Activated T-cell treated with anti-CD3 and anti-CD28 coated beads, Interleukin-2, amount 50 U/mL, for 24 hours (primary cell): Measurements from ENCODE around the gene GJB5.
"Not testable (repeated sequence)": the region's sequence is repeated elsewhere in the genome, so short reads cannot be mapped to it uniquely, and the experiment has no call there.

Experiments
- DNase-seq: peaks from one replicate; pipeline ENCODE4 v3.0.0-alpha.2; 2020
- H3K27ac Mint-ChIP-seq: 2 replicates; pipeline ENCODE4 v1.8.0; 2020; ENCODE audit warnings: mild to moderate bottlenecking, mixed read lengths
- H3K27me3 Mint-ChIP-seq: 2 replicates; pipeline ENCODE4 v1.8.0; 2020; ENCODE audit warnings: mixed read lengths
- H3K36me3 Mint-ChIP-seq: 2 replicates; pipeline ENCODE4 v1.8.0; 2020; ENCODE audit warnings: low read depth, mixed read lengths
- H3K4me1 Mint-ChIP-seq: 2 replicates; pipeline ENCODE4 v1.8.0; 2020; ENCODE audit warnings: low read depth, mixed read lengths
- H3K4me3 Mint-ChIP-seq: 2 replicates; pipeline ENCODE4 v1.8.0; 2020; ENCODE audit warnings: mild to moderate bottlenecking, moderate library complexity, mixed read lengths
- H3K9me3 Mint-ChIP-seq: 2 replicates; pipeline ENCODE4 v1.8.0; 2020; ENCODE audit warnings: mixed read lengths

The GJB5 gene

GRCh38 chr1:34736692-34737091 lies 18.2 kb upstream of the GJB5 start:
- no peak for DNase-seq
- peaks cover 5% of the 10 kb centered on the region for H3K27me3 Mint-ChIP-seq
- H3K4me3 Mint-ChIP-seq: no peak overlapping the region
- no peaks in the 10 kb centered on the region for H3K9me3 Mint-ChIP-seq
- no peaks in the 10 kb centered on the region for H3K4me1 Mint-ChIP-seq
- H3K27ac Mint-ChIP-seq: no peak overlapping the region
- no peaks in the 10 kb centered on the region for H3K36me3 Mint-ChIP-seq

DNA sequence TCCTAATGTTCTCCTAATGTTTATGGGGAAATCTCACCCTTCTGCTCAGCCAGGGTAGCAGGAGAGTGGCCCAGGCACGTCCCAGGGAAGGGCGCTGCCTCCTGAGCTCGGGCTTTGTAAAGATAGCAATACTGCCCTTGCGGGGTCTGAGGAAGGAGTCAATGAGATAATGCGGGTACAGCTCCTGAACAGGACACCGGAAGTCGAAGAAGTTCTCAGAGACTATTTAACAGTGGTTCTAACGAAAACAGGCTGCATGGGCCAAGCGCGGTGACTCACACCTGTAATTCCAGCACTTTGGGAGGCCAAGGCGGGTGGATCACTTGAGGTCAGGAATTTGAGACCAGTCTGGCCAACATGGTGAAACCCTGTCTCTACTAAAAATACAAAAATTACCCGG lies 17.6 kb upstream of the GJB5 start:
- H3K36me3 Mint-ChIP-seq, H3K27me3 Mint-ChIP-seq, H3K9me3 Mint-ChIP-seq, H3K4me1 Mint-ChIP-seq, DNase-seq, H3K27ac Mint-ChIP-seq, H3K4me3 Mint-ChIP-seq: not testable (repeated sequence)

GRCh38 chr1:34739613-34740012 lies 15.2 kb upstream of the GJB5 start:
- H3K9me3 Mint-ChIP-seq: no peaks in the 10 kb centered on the region
- no peaks in the 10 kb centered on the region for H3K36me3 Mint-ChIP-seq
- no peak overlapping the region for H3K27ac Mint-ChIP-seq
- no peak for DNase-seq
- no peaks in the 10 kb centered on the region for H3K4me1 Mint-ChIP-seq
- H3K27me3 Mint-ChIP-seq: peaks cover 5% of the 10 kb centered on the region
- H3K4me3 Mint-ChIP-seq: no peak overlapping the region

DNA sequence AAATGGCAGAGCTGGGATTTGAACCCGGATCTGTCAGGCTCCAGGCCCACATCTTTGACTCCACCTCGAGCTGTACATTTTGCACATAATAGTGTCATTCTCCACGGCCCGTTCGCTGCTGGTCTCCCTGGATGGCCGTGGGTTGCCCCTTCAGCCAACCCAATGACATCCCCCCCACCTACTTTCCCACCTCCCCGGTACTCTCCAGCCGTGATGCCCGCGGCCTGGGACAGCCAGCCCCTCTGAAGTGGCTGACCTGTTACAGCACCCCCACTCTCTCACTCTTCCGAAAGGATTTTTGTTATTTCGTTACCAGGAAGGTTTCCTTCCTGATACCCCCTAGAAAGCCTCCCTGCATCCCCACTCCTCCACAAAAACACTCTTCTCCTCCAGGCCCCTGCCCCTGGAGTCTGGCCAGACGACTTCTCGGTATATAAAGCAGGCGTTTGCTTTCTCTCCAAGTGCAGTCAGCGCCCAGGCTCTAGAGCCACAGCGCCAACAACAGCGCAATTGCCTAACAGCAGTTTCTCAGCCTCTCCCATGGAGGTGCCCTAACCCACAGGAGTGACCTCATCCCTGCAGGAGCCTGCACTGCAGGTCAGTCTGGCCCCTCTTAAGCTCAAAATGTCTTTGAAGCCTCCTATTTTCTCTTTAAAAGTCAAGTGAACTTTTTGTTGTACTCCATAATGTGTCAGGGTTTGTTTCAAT lies 14.5 kb upstream of the GJB5 start:
- Mint-ChIP-seq H3K27ac (no peak overlapping the region), H3K36me3 (no peaks in the 10 kb centered on the region), H3K4me1 (no peaks in the 10 kb centered on the region), H3K27me3 (peaks cover 5% of the 10 kb centered on the region), H3K4me3 (no peak overlapping the region), H3K9me3 (no peaks in the 10 kb centered on the region)
- no peak for DNase-seq

DNA sequence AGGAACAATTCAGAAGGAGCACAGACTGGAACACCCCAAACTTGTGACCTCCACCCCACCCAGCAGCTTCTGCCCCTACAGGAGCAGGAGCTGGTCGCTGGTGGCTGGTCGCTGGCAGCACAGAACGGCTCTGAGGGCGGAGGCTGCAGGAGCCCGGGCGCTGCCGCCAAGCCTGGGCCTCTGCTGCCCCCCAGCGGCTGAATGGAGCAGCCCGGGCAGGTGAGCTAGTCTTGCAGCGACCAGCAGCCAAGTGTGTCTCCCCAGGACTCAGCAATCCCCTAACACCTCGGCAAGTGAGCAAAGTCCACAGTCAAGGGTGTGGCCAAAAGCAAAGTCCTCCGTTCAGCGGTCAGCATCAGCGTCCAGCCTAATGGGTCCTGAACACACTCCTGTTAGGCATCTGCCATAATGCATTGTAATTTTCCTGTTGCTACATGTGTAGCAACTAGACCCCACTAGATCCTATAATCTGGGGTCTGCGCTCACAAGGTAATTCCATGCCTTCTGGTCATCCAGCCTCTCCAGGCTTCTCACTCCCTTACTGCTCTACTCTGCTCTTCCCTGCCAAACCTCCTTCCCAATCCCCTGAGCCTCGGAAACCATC lies 12.1 kb upstream of the GJB5 start:
- Mint-ChIP-seq H3K27ac (no peak overlapping the region), H3K36me3 (no peaks in the 10 kb centered on the region), H3K4me3 (no peak overlapping the region), H3K9me3 (no peaks in the 10 kb centered on the region), H3K27me3 (peaks cover 5% of the 10 kb centered on the region), H3K4me1 (no peaks in the 10 kb centered on the region)
- DNase-seq: peak; percentile 88

- H3K27ac Mint-ChIP-seq: no peak overlapping the region
- DNase-seq: no peak
- H3K36me3 Mint-ChIP-seq: no peaks in the 10 kb centered on the region
- no peaks in the 10 kb centered on the region for H3K9me3 Mint-ChIP-seq
- H3K4me1 Mint-ChIP-seq: no peaks in the 10 kb centered on the region
- no peak overlapping the region for H3K4me3 Mint-ChIP-seq
- peaks cover 5% of the 10 kb centered on the region for H3K27me3 Mint-ChIP-seq
These were observed 11.1 kb upstream of the GJB5 start for GRCh38 chr1:34743775-34744174.

DNA sequence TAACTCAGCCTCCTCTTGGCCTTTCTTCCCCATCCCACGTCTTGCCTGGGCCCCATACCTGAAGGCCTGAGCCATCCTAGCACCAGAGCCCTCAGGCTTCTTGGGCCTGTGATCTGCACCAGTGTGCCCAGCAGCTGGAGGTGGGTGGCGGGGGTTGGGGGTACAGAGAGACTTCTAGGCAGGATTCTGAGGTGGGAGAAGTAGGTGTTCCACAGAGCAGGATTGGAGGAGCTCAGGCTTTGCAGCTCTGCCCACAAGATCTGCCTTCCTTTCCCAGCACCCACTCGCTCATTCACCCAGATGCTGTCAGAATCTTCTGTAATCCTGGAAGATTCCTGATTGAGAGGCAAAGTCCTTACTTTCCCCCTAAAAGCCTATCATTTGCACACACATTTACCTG lies 10.0 kb upstream of the GJB5 start:
- peaks cover 5% of the 10 kb centered on the region for H3K27me3 Mint-ChIP-seq
- H3K9me3 Mint-ChIP-seq: no peaks in the 10 kb centered on the region
- H3K4me1 Mint-ChIP-seq: no peaks in the 10 kb centered on the region

GRCh38 chr1:34745666-34746065 lies 9.2 kb upstream of the GJB5 start:
- DNase-seq: no peak
- Mint-ChIP-seq H3K9me3 (no peaks in the 10 kb centered on the region), H3K27ac (no peak overlapping the region), H3K36me3 (no peaks in the 10 kb centered on the region), H3K4me1 (no peaks in the 10 kb centered on the region), H3K4me3 (no peak overlapping the region), H3K27me3 (no peaks in the 10 kb centered on the region)

More for the DNA sequence above, 10.0 kb upstream of the GJB5 start:
- no peaks in the 10 kb centered on the region for H3K36me3 Mint-ChIP-seq
- H3K4me3 Mint-ChIP-seq: no peak overlapping the region
- no peak overlapping the region for H3K27ac Mint-ChIP-seq
- no peak for DNase-seq

DNA sequence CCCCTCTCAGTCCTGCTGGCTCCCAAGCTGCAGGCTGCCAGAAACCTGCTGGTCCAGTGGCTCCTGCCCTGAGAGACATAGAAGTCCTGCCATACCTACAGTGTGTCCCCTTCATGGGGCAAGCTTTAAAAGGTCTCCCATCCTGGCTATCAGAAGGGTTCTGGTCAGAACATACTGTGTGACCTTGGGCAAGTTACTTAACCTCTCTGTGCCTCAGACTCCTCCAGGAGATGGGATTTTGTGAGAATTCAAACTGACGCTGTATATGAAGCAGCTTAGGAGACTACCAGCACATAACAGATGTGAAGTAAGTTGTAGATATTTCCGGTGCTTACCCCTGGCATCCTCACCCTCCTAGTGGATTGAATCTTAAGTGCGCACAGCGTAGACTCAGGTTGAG lies 8.7 kb upstream of the GJB5 start:
- Mint-ChIP-seq H3K27ac (no peak overlapping the region), H3K9me3 (no peaks in the 10 kb centered on the region), H3K4me3 (no peak overlapping the region), H3K4me1 (no peaks in the 10 kb centered on the region), H3K27me3 (no peaks in the 10 kb centered on the region), H3K36me3 (no peaks in the 10 kb centered on the region)
- DNase-seq: no peak

DNA sequence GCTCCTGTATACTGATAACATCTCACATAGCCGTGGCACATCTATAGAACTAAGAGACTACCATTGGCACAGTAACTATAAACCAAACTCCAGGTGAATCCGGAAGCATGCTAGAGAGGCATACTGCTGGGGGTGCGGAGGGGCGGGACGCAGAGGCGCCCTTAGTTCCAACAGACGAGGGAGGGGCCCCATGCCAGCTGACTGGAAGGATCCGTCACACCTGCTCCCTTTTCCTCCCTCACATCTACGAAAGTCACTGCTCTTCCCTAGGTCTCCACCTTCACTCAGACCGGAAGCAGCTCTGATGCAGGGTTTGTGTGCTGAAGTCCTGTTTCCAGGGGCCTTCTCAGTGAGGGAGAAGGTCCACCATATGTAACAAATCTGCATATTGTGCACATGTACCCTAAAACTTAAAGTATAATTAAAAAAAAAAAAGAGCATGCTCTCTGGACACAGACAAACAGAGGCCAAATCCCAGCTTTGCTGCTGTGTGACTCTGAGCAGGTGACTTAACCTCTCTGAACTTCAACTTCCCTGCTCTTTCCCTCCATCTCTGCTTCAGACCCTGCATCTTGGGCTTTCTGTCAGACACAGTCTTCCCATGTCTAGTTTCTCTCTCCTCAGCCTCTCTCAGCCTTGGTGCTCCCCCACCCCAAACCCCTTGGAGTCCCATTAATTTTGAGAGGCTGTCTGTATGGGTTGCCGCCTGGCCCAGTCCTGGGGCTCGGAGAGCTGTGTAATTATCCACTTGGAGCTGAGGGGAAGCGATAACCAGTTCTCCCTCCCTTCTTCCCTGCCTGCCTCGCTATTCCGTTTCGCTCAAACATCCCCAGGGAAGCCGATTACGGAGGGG lies 7.8 kb upstream of the GJB5 start:
- H3K27me3 Mint-ChIP-seq: no peaks in the 10 kb centered on the region
- no peak for DNase-seq
- no peaks in the 10 kb centered on the region for H3K4me1 Mint-ChIP-seq
- H3K36me3 Mint-ChIP-seq: no peaks in the 10 kb centered on the region
- H3K9me3 Mint-ChIP-seq: no peaks in the 10 kb centered on the region
- no peak overlapping the region for H3K27ac Mint-ChIP-seq
- H3K4me3 Mint-ChIP-seq: no peak overlapping the region

GRCh38 chr1:34747638-34747941 lies 7.3 kb upstream of the GJB5 start:
- Mint-ChIP-seq H3K9me3 (no peaks in the 10 kb centered on the region), H3K36me3 (no peaks in the 10 kb centered on the region), H3K4me1 (no peaks in the 10 kb centered on the region), H3K27ac (no peak overlapping the region), H3K27me3 (no peaks in the 10 kb centered on the region), H3K4me3 (no peak overlapping the region)
- no peak for DNase-seq

GRCh38 chr1:34749992-34750391 lies 4.9 kb upstream of the GJB5 start:
- no peak for DNase-seq
- Mint-ChIP-seq H3K27ac (no peak overlapping the region), H3K9me3 (no peaks in the 10 kb centered on the region), H3K36me3 (no peaks in the 10 kb centered on the region), H3K4me1 (no peaks in the 10 kb centered on the region), H3K27me3 (no peaks in the 10 kb centered on the region), H3K4me3 (no peak overlapping the region)

DNA sequence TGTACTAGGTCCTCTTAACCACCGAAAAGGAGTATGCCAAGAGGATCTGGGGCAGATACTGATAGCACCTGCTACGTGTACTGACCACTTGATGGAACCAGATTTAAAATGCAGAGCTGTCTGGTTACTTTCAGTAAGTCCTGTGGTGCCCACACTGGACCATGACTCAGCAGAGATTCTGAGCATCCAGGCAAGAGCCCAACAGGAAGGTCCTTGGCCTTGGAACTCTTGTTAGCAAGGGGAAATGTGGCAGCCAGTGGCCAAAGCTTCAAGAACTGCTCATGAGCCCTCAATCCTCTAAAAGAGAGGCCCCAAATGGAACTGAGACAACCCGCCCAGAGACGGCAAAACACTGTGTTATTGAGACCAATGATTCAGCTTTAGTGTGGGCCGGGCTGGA lies 4.2 kb upstream of the GJB5 start:
- no peaks in the 10 kb centered on the region for H3K4me1 Mint-ChIP-seq
- H3K36me3 Mint-ChIP-seq: no peaks in the 10 kb centered on the region
- no peak for DNase-seq
- no peak overlapping the region for H3K27ac Mint-ChIP-seq
- no peaks in the 10 kb centered on the region for H3K27me3 Mint-ChIP-seq
- no peaks in the 10 kb centered on the region for H3K9me3 Mint-ChIP-seq
- no peak overlapping the region for H3K4me3 Mint-ChIP-seq

GRCh38 chr1:34753163-34753562 lies 1.7 kb upstream of the GJB5 start:
- Mint-ChIP-seq H3K27ac (no peak overlapping the region), H3K27me3 (peaks cover 4% of the 10 kb centered on the region), H3K4me1 (no peaks in the 10 kb centered on the region), H3K9me3 (no peaks in the 10 kb centered on the region), H3K36me3 (no peaks in the 10 kb centered on the region), H3K4me3 (no peak overlapping the region)
- DNase-seq: no peak

GRCh38 chr1:34755961-34756360 lies 1.1 kb downstream of the GJB5 start:
- no peak overlapping the region for H3K27ac Mint-ChIP-seq

More at GRCh38 chr1:34755961-34756360, 1.1 kb downstream of the GJB5 start:
- Mint-ChIP-seq H3K36me3 (no peaks in the 10 kb centered on the region), H3K4me3 (no peak overlapping the region), H3K4me1 (no peaks in the 10 kb centered on the region), H3K27me3 (peaks cover 4% of the 10 kb centered on the region), H3K9me3 (no peaks in the 10 kb centered on the region)
- no peak for DNase-seq
